Measurements from ENCODE around the gene ACTR2.

DNA sequence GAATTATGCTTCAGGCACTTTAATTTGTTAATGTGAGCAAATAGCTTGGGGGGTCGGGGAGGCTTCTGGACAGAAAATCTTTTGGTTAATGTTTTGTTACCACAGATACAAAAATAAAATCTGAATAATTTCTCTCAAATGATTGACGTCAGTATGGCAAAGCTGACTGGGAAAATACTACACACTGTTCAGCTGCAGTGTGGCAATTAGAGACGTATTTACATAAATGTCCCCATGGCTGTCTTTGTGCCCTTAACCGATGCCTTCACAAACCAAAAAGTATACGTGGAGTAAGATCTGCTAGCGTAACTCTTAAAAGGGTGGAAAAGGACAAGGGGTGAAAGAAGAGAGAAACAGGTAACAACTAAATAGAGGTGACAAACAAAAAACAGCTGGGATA, 83.4 kb downstream of the ACTR2 start:
- TF ChIP-seq, protein P1, sequence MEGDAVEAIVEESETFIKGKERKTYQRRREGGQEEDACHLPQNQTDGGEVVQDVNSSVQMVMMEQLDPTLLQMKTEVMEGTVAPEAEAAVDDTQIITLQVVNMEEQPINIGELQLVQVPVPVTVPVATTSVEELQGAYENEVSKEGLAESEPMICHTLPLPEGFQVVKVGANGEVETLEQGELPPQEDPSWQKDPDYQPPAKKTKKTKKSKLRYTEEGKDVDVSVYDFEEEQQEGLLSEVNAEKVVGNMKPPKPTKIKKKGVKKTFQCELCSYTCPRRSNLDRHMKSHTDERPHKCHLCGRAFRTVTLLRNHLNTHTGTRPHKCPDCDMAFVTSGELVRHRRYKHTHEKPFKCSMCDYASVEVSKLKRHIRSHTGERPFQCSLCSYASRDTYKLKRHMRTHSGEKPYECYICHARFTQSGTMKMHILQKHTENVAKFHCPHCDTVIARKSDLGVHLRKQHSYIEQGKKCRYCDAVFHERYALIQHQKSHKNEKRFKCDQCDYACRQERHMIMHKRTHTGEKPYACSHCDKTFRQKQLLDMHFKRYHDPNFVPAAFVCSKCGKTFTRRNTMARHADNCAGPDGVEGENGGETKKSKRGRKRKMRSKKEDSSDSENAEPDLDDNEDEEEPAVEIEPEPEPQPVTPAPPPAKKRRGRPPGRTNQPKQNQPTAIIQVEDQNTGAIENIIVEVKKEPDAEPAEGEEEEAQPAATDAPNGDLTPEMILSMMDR (IDR thresholded peaks at IDR 0.05), result no peak
- TF ChIP-seq POLR2A (IDR thresholded peaks at IDR 0.05), result no peak

All from Peyer's patch (tissue), 4 donors.